DND-41 (cell line): Measurements from ENCODE around the gene HGD.

Source experiments
- CTCF ChIP-seq: IDR thresholded peaks from 2 replicates; pipeline ENCODE4 v1.5.1; 2012; ENCODE audit warnings: borderline replicate concordance, low read length, moderate library complexity, mild to moderate bottlenecking; ENCODE audit not compliant: poor library complexity, severe bottlenecking; ENCODE audit errors: extremely low read depth
- EZH2 ChIP-seq: IDR thresholded peaks from 3 replicates; pipeline ENCODE4 v1.6.1; 2012; ENCODE audit warnings: borderline replicate concordance, low read depth, mild to moderate bottlenecking, moderate library complexity, low read length, inconsistent platforms; ENCODE audit not compliant: severe bottlenecking

GRCh38 chr3:120645083-120645845, 36.8 kb downstream of the HGD start:
- TF ChIP-seq CTCF = no peak
- no peak for TF ChIP-seq EZH2
